GM12878 (cell line): Measurements from ENCODE around the gene CPNE4. TPM values are rescaled to one million over a fixed set of nuclear protein-coding genes. Genes with fewer than 3 reads are reported as not detected.

Source experiments
- CHD2 ChIP-seq: IDR thresholded peaks from 2 replicates; pipeline ENCODE4 v1.6.1; 2011; ENCODE audit warnings: low read depth, low read length, improper control_type of control experiment, borderline replicate concordance
- E2F8 ChIP-seq: fragments of 450-650 bp; IDR thresholded peaks from 2 replicates; pipeline ENCODE4 v1.6.1; 2018; ENCODE audit warnings: mild to moderate bottlenecking, low read depth, moderate library complexity; ENCODE audit not compliant: partially characterized antibody
- IRF3 ChIP-seq: fragments of 450-650 bp; IDR thresholded peaks from 2 replicates; pipeline ENCODE4 v1.6.1; 2014; ENCODE audit warnings: mild to moderate bottlenecking
- MYC ChIP-seq: IDR thresholded peaks from 2 replicates; pipeline ENCODE4 v1.6.1; 2011; ENCODE audit warnings: mild to moderate bottlenecking, low read length, moderate library complexity, inconsistent platforms; ENCODE audit not compliant: insufficient read depth, insufficient replicate concordance, insufficient read length, severe bottlenecking
- ZNF384 ChIP-seq: IDR thresholded peaks from 2 replicates; pipeline ENCODE4 v1.6.1; 2012; ENCODE audit warnings: low read depth, mild to moderate bottlenecking, low read length, improper control_type of control experiment, borderline replicate concordance
- ZNF687 ChIP-seq: fragments of 450-650 bp; IDR thresholded peaks from 2 replicates; pipeline ENCODE4 v1.6.1; 2017; ENCODE audit warnings: mild to moderate bottlenecking, moderate library complexity
- polyA plus RNA-seq, 11 experiments: library from polyadenylated mRNA; depleted of rRNA in 4 of 11; unstranded in 6 of 11; stranded (reverse) in 5 of 11; fragments of >200 nt; fragmentation: Nextera tagmentation in 4 of 11; fragmentation: Illumina TruSeq in 1 of 11; extraction: Ambion mirVana in 4 of 11; extraction: Trizol in 1 of 11; gene quantifications; 1 replicate in 1 of 11; 2 replicates in 10 of 11; pipeline versions ENCODE4 v1.2.1 to v1.2.3, GENCODE V29; 2011 to 2016; ENCODE audit warnings: inconsistent platforms in 2 of 11, missing spikeins in 2 of 11, low read depth in 1 of 11
- total RNA-seq, 4 experiments: library from RNA; depleted of rRNA in 3 of 4; stranded (reverse); fragments of >200 nt in 3 of 4; fragmentation: Illumina TruSeq in 1 of 4; extraction: Trizol in 1 of 4; gene quantifications; 2 replicates each; pipeline versions ENCODE4 v1.2.1 to v1.2.3, GENCODE V29; 2013 to 2021

CPNE4 gene
- total and polyA plus RNA-seq, 10 of the 15 experiments (the other 5 are each of a cell fraction or from before 2014, with no cell fraction given) = 0.17 to 1.9 (median 0.48) TPM; not detected in 1

- TF ChIP-seq ZNF687 (no peak), E2F8 (no peak), ZNF384 (no peak), IRF3 (no peak), MYC (no peak), CHD2 (no peak)
Measured at GRCh38 chr3:131750256-131750655, 284.6 kb downstream of the CPNE4 start (continued).
